Hepatocyte (in vitro differentiated cells): ENCODE data around the gene JAKMIP1. TPM values are rescaled to one million over a fixed set of nuclear protein-coding genes. Genes with fewer than 3 reads are reported as not detected.

Source experiments
- DNase-seq: peaks from one replicate; pipeline ENCODE4 v3.0.0-alpha.2; 2016; ENCODE audit warnings: low spot score
- H2AFZ ChIP-seq: fragments of 200-600 bp; sonication (generic); 2 replicates; pipeline ENCODE4 v1.6.0; 2016; ENCODE audit warnings: antibody characterized with exemption, mild to moderate bottlenecking
- H3K27ac ChIP-seq: fragments of 200-600 bp; sonication (generic); 2 replicates; pipeline ENCODE4 v1.5.1; 2016; ENCODE audit warnings: mild to moderate bottlenecking
- H3K27me3 ChIP-seq: fragments of 200-600 bp; sonication (generic); 2 replicates; pipeline ENCODE4 v1.6.1; 2016
- H3K36me3 ChIP-seq: fragments of 200-600 bp; sonication (generic); replicated peaks from 2 replicates; pipeline ENCODE4 v1.5.1; 2016; ENCODE audit warnings: low read depth; ENCODE audit not compliant: insufficient read depth
- H3K4me1 ChIP-seq: fragments of 200-600 bp; sonication (generic); 2 replicates; pipeline ENCODE4 v1.5.1; 2016; ENCODE audit warnings: mild to moderate bottlenecking, moderate library complexity; ENCODE audit not compliant: insufficient read depth
- H3K4me2 ChIP-seq: fragments of 200-600 bp; sonication (generic); 2 replicates; pipeline ENCODE4 v1.6.0; 2016
- H3K4me3 ChIP-seq: fragments of 200-600 bp; sonication (generic); 2 replicates; pipeline ENCODE4 v1.5.1; 2016; ENCODE audit warnings: mild to moderate bottlenecking
- H3K79me2 ChIP-seq: fragments of 200-600 bp; sonication (generic); 2 replicates; pipeline ENCODE4 v1.6.0; 2017; ENCODE audit warnings: mild to moderate bottlenecking
- H3K9me2 ChIP-seq: fragments of 200-600 bp; sonication (generic); replicated peaks from 2 replicates; pipeline ENCODE4 v1.6.0; 2017; ENCODE audit warnings: mild to moderate bottlenecking; ENCODE audit not compliant: insufficient read depth
- H3K9me3 ChIP-seq: fragments of 200-600 bp; sonication (generic); 2 replicates; pipeline ENCODE4 v1.5.1; 2016; ENCODE audit warnings: low read depth, mild to moderate bottlenecking
- H4K20me1 ChIP-seq: fragments of 200-600 bp; sonication (generic); 2 replicates; pipeline ENCODE4 v1.6.0; 2016; ENCODE audit warnings: mild to moderate bottlenecking; ENCODE audit not compliant: insufficient read depth, poor library complexity, severe bottlenecking
- CTCF ChIP-seq: fragments of 200-600 bp; sonication (generic); IDR thresholded peaks from 2 replicates; pipeline ENCODE4 v1.5.1; 2016; ENCODE audit warnings: antibody characterized with exemption, mild to moderate bottlenecking; ENCODE audit not compliant: poor library complexity
- EZH2 ChIP-seq: fragments of 200-600 bp; sonication (generic); IDR thresholded peaks from 2 replicates; pipeline ENCODE4 v1.6.1; 2016; ENCODE audit warnings: antibody characterized with exemption, mild to moderate bottlenecking, borderline replicate concordance
- EZH2phosphoT487 ChIP-seq: fragments of 200-600 bp; sonication (generic); IDR thresholded peaks from one replicate; pipeline ENCODE4 v1.6.1; 2018; ENCODE audit warnings: antibody characterized with exemption, mild to moderate bottlenecking, low read depth, moderate library complexity; ENCODE audit not compliant: unreplicated experiment, severe bottlenecking
- WGBS: methylation state at CpG from one replicate; pipeline ENCODE4 v1.1.6; 2016; ENCODE audit warnings: low lambda C conversion rate; ENCODE audit errors: missing lambda C conversion rate; 5-methylcytosine and 5-hydroxymethylcytosine counted together
- polyA plus RNA-seq: library from polyadenylated mRNA; unstranded; fragments of >200 nt; fragmentation: Nextera tagmentation; extraction: Ambion mirVana; gene quantifications from 2 replicates; pipeline ENCODE4 v1.2.1, GENCODE V29; 2016
- total RNA-seq: library from RNA; depleted of rRNA; stranded (reverse); fragments of >200 nt; gene quantifications from 2 replicates; pipeline ENCODE4 v1.2.3, GENCODE V29; 2014

JAKMIP1 gene
- total and polyA plus RNA-seq, 2 experiments from 2014 or later: not detected

- Histone ChIP-seq H3K4me2 (no peak overlapping the region), H3K36me3 (no peaks in the 10 kb centered on the region), H4K20me1 (no peaks in the 10 kb centered on the region), H3K9me2 (no peaks in the 10 kb centered on the region), H3K79me2 (no peaks in the 10 kb centered on the region), H3K4me3 (no peak overlapping the region), H3K9me3 (no peaks in the 10 kb centered on the region), H2AFZ (no peak overlapping the region), H3K27ac (no peak overlapping the region), H3K27me3 (peaks cover 17% of the 10 kb centered on the region), H3K4me1 (no peaks in the 10 kb centered on the region)
- no peak for TF ChIP-seq EZH2
- TF ChIP-seq CTCF: no peak
- no peak for TF ChIP-seq EZH2phosphoT487
- WGBS: 84% methylated on average over 16 of the region's 16 CpGs
- DNase-seq: no peak
Measured at GRCh38 chr4:6228158-6229067, 28.1 kb upstream of the JAKMIP1 start.

DNA sequence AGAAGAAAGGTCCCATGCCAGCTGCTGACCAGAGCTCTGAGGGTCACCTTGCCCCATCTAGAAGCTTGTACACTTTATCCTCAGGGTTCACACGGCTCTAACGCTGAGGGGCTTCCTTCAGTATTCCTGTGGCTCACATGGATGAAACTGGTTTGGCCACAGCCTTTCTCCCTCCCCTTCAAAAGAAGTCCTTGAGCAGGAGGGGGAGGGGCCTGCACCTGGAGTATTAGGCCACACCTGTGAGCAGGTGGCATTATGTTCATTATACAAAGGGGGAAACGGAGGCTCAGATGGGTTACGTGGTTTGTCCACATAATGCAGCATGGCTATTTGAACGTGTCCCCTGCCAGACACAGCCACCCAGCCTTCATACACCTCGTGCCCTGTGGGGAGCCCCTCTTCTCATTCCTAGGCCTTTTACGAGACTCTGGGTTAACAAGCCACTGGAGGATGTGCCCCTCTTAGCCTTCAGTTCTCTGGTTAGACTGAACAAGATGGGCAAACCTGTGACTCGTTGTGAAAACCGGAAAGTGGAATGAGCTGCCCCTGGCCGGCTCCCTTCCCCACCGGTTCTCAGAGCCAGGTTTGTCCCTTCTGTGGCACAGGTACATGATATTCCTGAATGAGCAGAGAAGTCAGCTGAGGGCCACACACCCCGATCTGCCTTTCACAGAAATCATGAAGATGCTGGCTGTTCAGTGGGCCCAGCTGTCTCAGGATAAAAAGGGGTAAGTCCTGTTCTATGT, 27.2 kb upstream of the JAKMIP1 start:
- DNase-seq: no peak
- Histone ChIP-seq H3K4me3 (no peak overlapping the region), H2AFZ (no peak overlapping the region), H3K27me3 (peaks cover 24% of the 10 kb centered on the region), H3K36me3 (no peaks in the 10 kb centered on the region), H3K9me2 (no peaks in the 10 kb centered on the region), H4K20me1 (no peaks in the 10 kb centered on the region), H3K9me3 (no peaks in the 10 kb centered on the region), H3K4me2 (no peak overlapping the region), H3K27ac (no peak overlapping the region), H3K79me2 (no peaks in the 10 kb centered on the region), H3K4me1 (no peaks in the 10 kb centered on the region)
- WGBS: 80% methylated on average over 12 of the region's 12 CpGs
- TF ChIP-seq CTCF: no peak
- TF ChIP-seq EZH2phosphoT487: no peak
- TF ChIP-seq EZH2: no peak

DNA sequence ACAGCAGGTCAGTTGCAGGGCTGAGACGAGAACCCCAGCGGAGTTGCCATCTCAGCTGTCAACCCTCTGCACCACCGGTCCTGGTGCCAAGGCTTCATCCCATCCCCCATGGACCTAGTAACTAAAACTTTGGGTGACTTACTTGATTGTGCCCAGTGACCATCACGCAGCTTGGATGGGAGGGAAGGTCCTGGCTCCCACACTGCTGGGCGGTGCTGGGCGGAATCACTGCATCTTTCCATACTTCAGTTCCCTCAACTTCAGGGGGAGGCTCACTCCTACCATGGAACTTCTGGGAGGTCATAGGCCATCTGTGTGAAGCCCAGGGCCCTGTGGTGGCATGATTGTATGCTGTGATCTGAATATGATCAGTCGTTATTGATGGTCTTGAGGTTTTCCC, 26.2 kb upstream of the JAKMIP1 start:
- WGBS: 91% methylated on average over 7 of the region's 7 CpGs
- H4K20me1 ChIP-seq: no peaks in the 10 kb centered on the region
- H3K27me3 ChIP-seq: peaks cover 31% of the 10 kb centered on the region
- no peak overlapping the region for H3K27ac ChIP-seq
- no peaks in the 10 kb centered on the region for H3K79me2 ChIP-seq
- no peaks in the 10 kb centered on the region for H3K4me1 ChIP-seq
- H3K9me3 ChIP-seq: no peaks in the 10 kb centered on the region
- H3K36me3 ChIP-seq: no peaks in the 10 kb centered on the region
- no peak for DNase-seq
- H2AFZ ChIP-seq: no peak overlapping the region
- no peak overlapping the region for H3K4me2 ChIP-seq
- no peaks in the 10 kb centered on the region for H3K9me2 ChIP-seq
- H3K4me3 ChIP-seq: no peak overlapping the region
- TF ChIP-seq EZH2phosphoT487 (no peak), EZH2 (no peak), CTCF (no peak)
